ENCODE results near the gene HNRNPDL.

The HNRNPDL gene

GRCh38 chr4:82432596-82432995 is 2.3 kb upstream of the HNRNPDL start (continued):
- TF ChIP-seq ZNF404 (tag by site-specific recombination; IDR thresholded peaks at IDR 0.05): no peak
- TF ChIP-seq ZNF280D (tag by site-specific recombination; IDR thresholded peaks at IDR 0.05): no peak
- no peak for TF ChIP-seq ZNF138 (tag by site-specific recombination; IDR thresholded peaks at IDR 0.05; ENCODE audit: borderline replicate concordance)
- TF ChIP-seq HOXC10 (CRISPR knock-in tag; IDR thresholded peaks at IDR 0.05): no peak
- TF ChIP-seq ZNF426 (tag by site-specific recombination; IDR thresholded peaks at IDR 0.05): no peak

- H3K4me3 ChIP-seq (ENCODE audit: low read depth, low read length): peak overlapping the region; percentile 77
- CTCF ChIA-PET: interaction anchor here (0.6 kb wide), 1 partner anchor 71 kb away, joined by 3 read pairs; no protein-coding TSS in a partner anchor
- H3K9me3 ChIP-seq (ENCODE audit: control insufficient read depth, insufficient read depth, low read depth, low read length): no peaks in the 10 kb centered on the region
- no peaks in the 10 kb centered on the region for H3K4me1 ChIP-seq (ENCODE audit: control insufficient read depth, insufficient read depth, low read length)
- H3K27ac ChIP-seq (ENCODE audit: extremely low read depth, low read depth, low read length): no peak overlapping the region
- POLR2A ChIA-PET: interaction anchor here (1.1 kb wide), 1 partner anchor 58 kb away, joined by 3 read pairs; the partner anchor contains the start of gene HNRNPD
- peaks cover 0 to 26% of the 10 kb centered on the region in 2 experiments for H3K36me3 ChIP-seq (ENCODE audit: control insufficient read depth in 2 of 2, insufficient read depth in 1 of 2, low read length in 2 of 2)
- TF ChIP-seq ZBTB48 (tag by site-specific recombination; IDR thresholded peaks at IDR 0.05) (no peak), ZNF362 (tag by site-specific recombination; IDR thresholded peaks at IDR 0.05) (0 out of 2 replicates have a peak, but pooled peaks have one; percentile 12)
Observed at GRCh38 chr4:82431831-82432230, 1.6 kb upstream of the HNRNPDL start.

GRCh38 chr4:82430964-82431745 is 893 bp upstream of the HNRNPDL start:
- POLR2A ChIA-PET: interaction anchor here (1.1 kb wide), 1 partner anchor 57 kb away, joined by 3 read pairs; the partner anchor contains the start of gene HNRNPD
- H3K27ac ChIP-seq (ENCODE audit: extremely low read depth, low read depth, low read length): peak overlapping the region; percentile 56; the same call in 1 of the 2 replicates
- TF ChIP-seq PRDM10 (tag by site-specific recombination; IDR thresholded peaks at IDR 0.05) (peak; percentile 98), ZNF341 (tag by site-specific recombination; IDR thresholded peaks at IDR 0.05; ENCODE audit: low read depth) (peak; percentile 81), ZNF362 (tag by site-specific recombination; IDR thresholded peaks at IDR 0.05) (no peak), ZBTB11 (tag by site-specific recombination; conservative IDR thresholded peaks at IDR 0.05; ENCODE audit: low read depth) (peak; percentile 94)
- peaks cover 2 to 33% of the 10 kb centered on the region in 2 experiments for H3K36me3 ChIP-seq (ENCODE audit: control insufficient read depth in 2 of 2, insufficient read depth in 1 of 2, low read length in 2 of 2)
- CTCF ChIA-PET: interaction anchor here (0.6 kb wide), 3 partner anchors 70 to 936 kb away, joined by 3 to 7 read pairs (median 3); no protein-coding TSS in a partner anchor
- no peaks in the 10 kb centered on the region for H3K9me3 ChIP-seq (ENCODE audit: control insufficient read depth, insufficient read depth, low read depth, low read length)
- H3K4me1 ChIP-seq (ENCODE audit: control insufficient read depth, insufficient read depth, low read length): no peaks in the 10 kb centered on the region
- H3K4me3 ChIP-seq (ENCODE audit: low read depth, low read length): peak overlapping the region; percentile 77

Data from HEK293 (cell line).